Measurements from ENCODE around the gene HTR2B.
"Not testable (repeated sequence)": the region's sequence is repeated elsewhere in the genome, so short reads cannot be mapped to it uniquely, and the experiment has no call there.

The HTR2B gene

GRCh38 chr2:231069379-231070054, 55.3 kb downstream of the HTR2B start:
- H3K4me3 ChIP-seq (ENCODE audit: low read depth, low read length) = no peak overlapping the region
- peaks cover 38% of the 10 kb centered on the region for H3K36me3 ChIP-seq (replicated peaks)
- in situ Hi-C loops (cut with HindIII; ENCODE audit: low pct_ligation_motif_present, low sequenced_read_pairs) = no loop called here
- no peaks in the 10 kb centered on the region for H3K27me3 ChIP-seq (replicated peaks)
- TF ChIP-seq, protein P1, sequence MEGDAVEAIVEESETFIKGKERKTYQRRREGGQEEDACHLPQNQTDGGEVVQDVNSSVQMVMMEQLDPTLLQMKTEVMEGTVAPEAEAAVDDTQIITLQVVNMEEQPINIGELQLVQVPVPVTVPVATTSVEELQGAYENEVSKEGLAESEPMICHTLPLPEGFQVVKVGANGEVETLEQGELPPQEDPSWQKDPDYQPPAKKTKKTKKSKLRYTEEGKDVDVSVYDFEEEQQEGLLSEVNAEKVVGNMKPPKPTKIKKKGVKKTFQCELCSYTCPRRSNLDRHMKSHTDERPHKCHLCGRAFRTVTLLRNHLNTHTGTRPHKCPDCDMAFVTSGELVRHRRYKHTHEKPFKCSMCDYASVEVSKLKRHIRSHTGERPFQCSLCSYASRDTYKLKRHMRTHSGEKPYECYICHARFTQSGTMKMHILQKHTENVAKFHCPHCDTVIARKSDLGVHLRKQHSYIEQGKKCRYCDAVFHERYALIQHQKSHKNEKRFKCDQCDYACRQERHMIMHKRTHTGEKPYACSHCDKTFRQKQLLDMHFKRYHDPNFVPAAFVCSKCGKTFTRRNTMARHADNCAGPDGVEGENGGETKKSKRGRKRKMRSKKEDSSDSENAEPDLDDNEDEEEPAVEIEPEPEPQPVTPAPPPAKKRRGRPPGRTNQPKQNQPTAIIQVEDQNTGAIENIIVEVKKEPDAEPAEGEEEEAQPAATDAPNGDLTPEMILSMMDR (IDR thresholded peaks at IDR 0.05; ENCODE audit: low read depth, low read length, missing control alignments) = no peak
- H3K27ac ChIP-seq = peak overlapping the region; percentile 51
- DNase-seq = peak; percentile 83

GRCh38 chr2:231068525-231069222, 56.2 kb downstream of the HTR2B start:
- in situ Hi-C loops (cut with HindIII; ENCODE audit: low pct_ligation_motif_present, low sequenced_read_pairs) = no loop called here
- Histone ChIP-seq H3K36me3 (replicated peaks) (peaks cover 46% of the 10 kb centered on the region), H3K27ac (peak overlapping the region; percentile 51), H3K4me3 (ENCODE audit: low read depth, low read length) (no peak overlapping the region), H3K27me3 (replicated peaks) (no peaks in the 10 kb centered on the region)
- peak; percentile 78 for DNase-seq
- TF ChIP-seq, protein P1 (IDR thresholded peaks at IDR 0.05; ENCODE audit: low read depth, low read length, missing control alignments) = no peak

DNA sequence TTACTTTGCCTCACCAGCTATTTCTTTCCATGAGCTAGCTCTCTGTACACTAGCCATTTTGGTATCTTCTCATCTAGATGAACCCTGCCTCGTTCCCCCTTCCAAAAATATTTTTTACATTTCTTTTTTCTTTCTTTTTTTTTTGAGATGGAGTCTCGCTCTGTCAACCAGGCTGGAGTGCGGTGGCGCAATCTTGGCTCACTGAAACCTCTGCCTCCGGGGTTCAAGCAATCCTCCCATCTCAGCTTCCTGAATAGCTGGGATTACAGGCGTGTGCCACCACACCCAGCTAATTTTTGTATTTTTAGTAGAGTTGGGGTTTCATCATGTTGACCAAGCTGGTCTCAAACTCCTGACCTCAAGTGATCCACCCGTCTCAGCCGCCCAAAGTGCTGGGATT, 57.3 kb downstream of the HTR2B start:
- in situ Hi-C loops (cut with HindIII; ENCODE audit: low pct_ligation_motif_present, low sequenced_read_pairs); DNase-seq; H3K27me3 ChIP-seq (replicated peaks); H3K4me3 ChIP-seq (ENCODE audit: low read depth, low read length); H3K27ac ChIP-seq: not testable (repeated sequence)
- peaks cover 48% of the 10 kb centered on the region for H3K36me3 ChIP-seq (replicated peaks)

GRCh38 chr2:231065966-231066365, 58.9 kb downstream of the HTR2B start:
- in situ Hi-C loops (cut with HindIII; ENCODE audit: low pct_ligation_motif_present, low sequenced_read_pairs) = no loop called here
- Histone ChIP-seq H3K4me3 (ENCODE audit: low read depth, low read length) (no peak overlapping the region), H3K27ac (no peak overlapping the region), H3K27me3 (replicated peaks) (no peaks in the 10 kb centered on the region), H3K36me3 (replicated peaks) (peaks cover 49% of the 10 kb centered on the region)
- DNase-seq = no peak
- TF ChIP-seq, protein P1 (IDR thresholded peaks at IDR 0.05; ENCODE audit: low read depth, low read length, missing control alignments) = no peak

DNA sequence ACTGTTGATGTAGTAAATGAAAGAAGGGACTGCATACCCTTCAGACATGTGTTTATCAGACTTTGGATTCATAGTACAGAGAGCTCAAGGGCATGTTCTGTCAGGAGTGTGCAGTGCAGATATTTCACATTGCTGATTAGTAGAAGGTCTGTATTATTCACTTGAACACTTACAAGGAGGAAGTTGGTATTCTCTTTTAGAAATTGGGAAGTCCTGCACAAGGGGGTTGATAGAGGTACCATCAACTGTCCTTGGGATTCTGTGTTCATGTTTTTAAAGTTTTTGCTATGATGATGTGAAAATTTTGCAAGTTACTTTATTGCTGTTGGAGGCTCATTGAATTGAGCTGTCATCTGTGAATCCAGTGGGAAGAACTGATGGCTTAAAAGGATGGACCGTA, 61.5 kb downstream of the HTR2B start:
- TF ChIP-seq, protein P1 (IDR thresholded peaks at IDR 0.05; ENCODE audit: low read depth, low read length, missing control alignments) = no peak
- in situ Hi-C loops (cut with HindIII; ENCODE audit: low pct_ligation_motif_present, low sequenced_read_pairs) = no loop called here
- Histone ChIP-seq H3K36me3 (replicated peaks) (peaks cover 46% of the 10 kb centered on the region), H3K27ac (no peak overlapping the region), H3K27me3 (replicated peaks) (no peaks in the 10 kb centered on the region), H3K4me3 (ENCODE audit: low read depth, low read length) (no peak overlapping the region)
- DNase-seq = no peak

- Histone ChIP-seq H3K27ac (no peak overlapping the region), H3K4me3 (ENCODE audit: low read depth, low read length) (no peak overlapping the region), H3K36me3 (replicated peaks) (peaks cover 42% of the 10 kb centered on the region), H3K27me3 (replicated peaks) (no peaks in the 10 kb centered on the region)
- TF ChIP-seq, protein P1 (IDR thresholded peaks at IDR 0.05; ENCODE audit: low read depth, low read length, missing control alignments) = no peak
- in situ Hi-C loops (cut with HindIII; ENCODE audit: low pct_ligation_motif_present, low sequenced_read_pairs) = no loop called here
- DNase-seq = no peak
Measured at GRCh38 chr2:231062776-231063175, 62.1 kb downstream of the HTR2B start.
